ENCODE data around the gene EN2.

The EN2 gene

GRCh38 chr7:155466142-155466813 is 8.3 kb downstream of the EN2 start:
- no peak for TF ChIP-seq CTCF (IDR thresholded peaks at IDR 0.05; ENCODE audit: insufficient read depth, low read length)
- no peak for TF ChIP-seq SPI1 (IDR thresholded peaks at IDR 0.05; ENCODE audit: borderline replicate concordance, low read depth)
- TF ChIP-seq GABPA (IDR thresholded peaks at IDR 0.05; ENCODE audit: low read depth) = no peak
- TF ChIP-seq REST (IDR thresholded peaks at IDR 0.05; ENCODE audit: insufficient replicate concordance, low read depth) = no peak
- no peak for TF ChIP-seq POLR2AphosphoS5 (IDR thresholded peaks at IDR 0.05; ENCODE audit: low read depth)
- Histone ChIP-seq H3K4me3 (replicated peaks; ENCODE audit: insufficient read depth, low read length) (no peak overlapping the region), H3K27ac (replicated peaks) (no peak overlapping the region), H3K27me3 (ENCODE audit: insufficient read depth, poor library complexity, severe bottlenecking) (peaks cover 87% of the 10 kb centered on the region)
- DNase-seq (ENCODE audit: low read depth in 1 of 2, low spot score in 1 of 2) = no peak

GRCh38 chr7:155466814-155467733 is 9.1 kb downstream of the EN2 start:
- TF ChIP-seq CTCF (IDR thresholded peaks at IDR 0.05; ENCODE audit: insufficient read depth, low read length) (no peak), SPI1 (IDR thresholded peaks at IDR 0.05; ENCODE audit: borderline replicate concordance, low read depth) (no peak), REST (IDR thresholded peaks at IDR 0.05; ENCODE audit: insufficient replicate concordance, low read depth) (no peak), POLR2AphosphoS5 (IDR thresholded peaks at IDR 0.05; ENCODE audit: low read depth) (no peak), GABPA (IDR thresholded peaks at IDR 0.05; ENCODE audit: low read depth) (no peak)
- no peak overlapping the region for H3K4me3 ChIP-seq (replicated peaks; ENCODE audit: insufficient read depth, low read length)
- H3K27ac ChIP-seq (replicated peaks) = no peak overlapping the region
- H3K27me3 ChIP-seq (ENCODE audit: insufficient read depth, poor library complexity, severe bottlenecking) = peaks cover 82% of the 10 kb centered on the region
- DNase-seq (ENCODE audit: low read depth in 1 of 2, low spot score in 1 of 2) = no peak

- TF ChIP-seq SPI1 (IDR thresholded peaks at IDR 0.05; ENCODE audit: borderline replicate concordance, low read depth) (no peak), CTCF (IDR thresholded peaks at IDR 0.05; ENCODE audit: insufficient read depth, low read length) (no peak)
- H3K27me3 ChIP-seq (ENCODE audit: insufficient read depth, poor library complexity, severe bottlenecking) = peaks cover 80% of the 10 kb centered on the region
- no peak overlapping the region for H3K4me3 ChIP-seq (replicated peaks; ENCODE audit: insufficient read depth, low read length)
- no peak overlapping the region for H3K27ac ChIP-seq (replicated peaks)
- no peak for DNase-seq (ENCODE audit: low read depth in 1 of 2, low spot score in 1 of 2)
These were observed 10.2 kb downstream of the EN2 start for GRCh38 chr7:155467846-155468784.
